Ishikawa (cell line): Measurements from ENCODE around the gene CAPN5.

Source experiments
- CEBPB ChIP-seq: IDR thresholded peaks from 2 replicates; pipeline ENCODE4 v1.6.1; 2012
- CREB1 ChIP-seq: IDR thresholded peaks from 2 replicates; pipeline ENCODE4 v1.6.1; 2012; ENCODE audit warnings: low read depth
- EGR1 ChIP-seq: IDR thresholded peaks from 2 replicates; pipeline ENCODE4 v1.6.1; 2012
- EP300 ChIP-seq: IDR thresholded peaks from 2 replicates; pipeline ENCODE4 v1.6.1; 2012; ENCODE audit warnings: borderline replicate concordance
- FOXM1 ChIP-seq: IDR thresholded peaks from 2 replicates; pipeline ENCODE4 v1.6.1; 2012; ENCODE audit warnings: low read depth, borderline replicate concordance
- NFIC ChIP-seq: IDR thresholded peaks from 2 replicates; pipeline ENCODE4 v1.6.1; 2012
- RAD21 ChIP-seq: IDR thresholded peaks from 2 replicates; pipeline ENCODE4 v1.6.1; 2012; ENCODE audit warnings: low read depth
- TAF1 ChIP-seq: IDR thresholded peaks from 2 replicates; pipeline ENCODE4 v1.6.1; 2012; ENCODE audit warnings: low read depth, mild to moderate bottlenecking
- TCF12 ChIP-seq: IDR thresholded peaks from 2 replicates; pipeline ENCODE4 v1.6.1; 2012; ENCODE audit warnings: low read depth
- TEAD4 ChIP-seq: IDR thresholded peaks from 2 replicates; pipeline ENCODE4 v1.6.1; 2012
- YY1 ChIP-seq: IDR thresholded peaks from 2 replicates; pipeline ENCODE4 v1.6.1; 2012; ENCODE audit warnings: low read depth
- ZBTB7A ChIP-seq: IDR thresholded peaks from 2 replicates; pipeline ENCODE4 v1.6.1; 2012; ENCODE audit warnings: low read depth
- TF ChIP-seq, protein P1 (sequence below): IDR thresholded peaks from 2 replicates; pipeline ENCODE4 v1.6.1; 2012
- TF ChIP-seq, protein P2 (sequence below): IDR thresholded peaks from 2 replicates; pipeline ENCODE4 v1.6.1; 2012
- TF ChIP-seq, protein P3 (sequence below): IDR thresholded peaks from 2 replicates; pipeline ENCODE4 v1.6.1; 2012; ENCODE audit warnings: low read depth, mild to moderate bottlenecking

The CAPN5 gene

DNA sequence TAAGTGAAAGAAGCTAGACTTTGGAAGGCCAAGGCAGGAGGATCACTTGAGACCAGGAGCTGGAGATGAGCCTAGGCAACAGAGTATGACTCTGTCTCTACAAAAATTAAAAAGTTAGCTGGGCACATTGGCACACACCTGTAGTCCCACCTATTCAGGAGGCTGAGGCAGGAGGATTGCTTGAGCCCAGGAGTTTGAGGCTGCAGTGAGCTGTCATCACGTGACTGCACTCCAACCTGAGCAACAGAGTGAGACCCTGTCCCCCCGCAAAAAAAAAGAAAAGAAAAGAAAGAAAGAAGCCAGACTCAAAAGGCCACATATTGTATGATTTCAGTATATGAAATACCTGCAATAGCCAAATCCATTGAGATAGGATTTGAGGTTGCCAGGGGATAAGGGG, 7.9 kb upstream of the CAPN5 start:
- no peak for TF ChIP-seq TEAD4
- no peak for TF ChIP-seq NFIC
- TF ChIP-seq, protein P1, sequence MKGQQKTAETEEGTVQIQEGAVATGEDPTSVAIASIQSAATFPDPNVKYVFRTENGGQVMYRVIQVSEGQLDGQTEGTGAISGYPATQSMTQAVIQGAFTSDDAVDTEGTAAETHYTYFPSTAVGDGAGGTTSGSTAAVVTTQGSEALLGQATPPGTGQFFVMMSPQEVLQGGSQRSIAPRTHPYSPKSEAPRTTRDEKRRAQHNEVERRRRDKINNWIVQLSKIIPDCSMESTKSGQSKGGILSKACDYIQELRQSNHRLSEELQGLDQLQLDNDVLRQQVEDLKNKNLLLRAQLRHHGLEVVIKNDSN, result no peak
- TF ChIP-seq CREB1, result no peak
- TF ChIP-seq RAD21, result no peak
- no peak for TF ChIP-seq TCF12
- TF ChIP-seq, protein P2, sequence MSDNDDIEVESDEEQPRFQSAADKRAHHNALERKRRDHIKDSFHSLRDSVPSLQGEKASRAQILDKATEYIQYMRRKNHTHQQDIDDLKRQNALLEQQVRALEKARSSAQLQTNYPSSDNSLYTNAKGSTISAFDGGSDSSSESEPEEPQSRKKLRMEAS, result no peak
- no peak for TF ChIP-seq ZBTB7A
- TF ChIP-seq FOXM1, result no peak
- no peak for TF ChIP-seq CEBPB
- no peak for TF ChIP-seq EP300
- no peak for TF ChIP-seq YY1
- no peak for TF ChIP-seq EGR1
- TF ChIP-seq, protein P3, sequence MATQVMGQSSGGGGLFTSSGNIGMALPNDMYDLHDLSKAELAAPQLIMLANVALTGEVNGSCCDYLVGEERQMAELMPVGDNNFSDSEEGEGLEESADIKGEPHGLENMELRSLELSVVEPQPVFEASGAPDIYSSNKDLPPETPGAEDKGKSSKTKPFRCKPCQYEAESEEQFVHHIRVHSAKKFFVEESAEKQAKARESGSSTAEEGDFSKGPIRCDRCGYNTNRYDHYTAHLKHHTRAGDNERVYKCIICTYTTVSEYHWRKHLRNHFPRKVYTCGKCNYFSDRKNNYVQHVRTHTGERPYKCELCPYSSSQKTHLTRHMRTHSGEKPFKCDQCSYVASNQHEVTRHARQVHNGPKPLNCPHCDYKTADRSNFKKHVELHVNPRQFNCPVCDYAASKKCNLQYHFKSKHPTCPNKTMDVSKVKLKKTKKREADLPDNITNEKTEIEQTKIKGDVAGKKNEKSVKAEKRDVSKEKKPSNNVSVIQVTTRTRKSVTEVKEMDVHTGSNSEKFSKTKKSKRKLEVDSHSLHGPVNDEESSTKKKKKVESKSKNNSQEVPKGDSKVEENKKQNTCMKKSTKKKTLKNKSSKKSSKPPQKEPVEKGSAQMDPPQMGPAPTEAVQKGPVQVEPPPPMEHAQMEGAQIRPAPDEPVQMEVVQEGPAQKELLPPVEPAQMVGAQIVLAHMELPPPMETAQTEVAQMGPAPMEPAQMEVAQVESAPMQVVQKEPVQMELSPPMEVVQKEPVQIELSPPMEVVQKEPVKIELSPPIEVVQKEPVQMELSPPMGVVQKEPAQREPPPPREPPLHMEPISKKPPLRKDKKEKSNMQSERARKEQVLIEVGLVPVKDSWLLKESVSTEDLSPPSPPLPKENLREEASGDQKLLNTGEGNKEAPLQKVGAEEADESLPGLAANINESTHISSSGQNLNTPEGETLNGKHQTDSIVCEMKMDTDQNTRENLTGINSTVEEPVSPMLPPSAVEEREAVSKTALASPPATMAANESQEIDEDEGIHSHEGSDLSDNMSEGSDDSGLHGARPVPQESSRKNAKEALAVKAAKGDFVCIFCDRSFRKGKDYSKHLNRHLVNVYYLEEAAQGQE, result no peak

DNA sequence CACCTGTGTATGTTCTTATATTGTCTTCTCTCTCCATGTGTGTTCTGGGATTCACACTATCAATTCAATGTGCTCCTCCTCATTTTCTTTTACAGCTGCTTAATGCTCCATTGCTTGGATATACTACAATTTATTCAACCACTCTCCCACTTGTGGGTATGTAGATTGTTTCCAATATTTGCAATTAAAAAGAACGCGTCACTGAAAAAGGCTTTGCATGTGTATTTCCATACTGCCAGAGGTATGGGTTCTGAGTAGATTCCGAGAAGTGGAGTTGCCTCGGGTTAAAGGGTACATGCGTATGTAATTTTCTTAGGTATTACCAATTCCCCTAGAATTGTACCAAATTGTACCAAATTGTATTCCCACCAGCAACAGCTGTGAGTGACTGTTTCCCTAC, 7.0 kb upstream of the CAPN5 start:
- TF ChIP-seq, protein P2, result no peak
- TF ChIP-seq TAF1 (no peak), RAD21 (no peak), YY1 (no peak), CREB1 (no peak), ZBTB7A (no peak), EP300 (no peak), FOXM1 (no peak), TCF12 (no peak), TEAD4 (no peak), NFIC (no peak), CEBPB (no peak), EGR1 (no peak)
- TF ChIP-seq, protein P3, result no peak
- TF ChIP-seq, protein P1, result no peak

DNA sequence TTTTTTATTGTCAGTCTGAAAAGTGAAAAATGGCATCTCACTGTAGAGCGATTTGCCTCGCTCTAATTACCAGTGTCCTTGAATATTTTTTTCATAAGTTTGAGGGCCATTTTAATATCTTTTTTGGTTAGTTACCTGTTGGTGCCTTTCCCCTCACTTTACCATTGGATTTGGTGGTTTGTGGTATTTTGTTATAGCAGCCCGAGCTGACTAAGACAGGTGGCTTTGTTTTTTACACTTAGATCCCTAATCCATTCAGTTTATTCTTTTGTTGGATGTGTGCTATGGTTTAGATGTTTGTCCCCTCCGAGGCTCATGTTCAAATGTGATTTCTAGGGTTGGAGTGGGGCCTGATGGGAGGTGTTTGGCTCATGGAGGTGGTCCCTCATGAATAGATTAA, 6.5 kb upstream of the CAPN5 start:
- TF ChIP-seq CEBPB (no peak), RAD21 (no peak), TEAD4 (no peak), NFIC (no peak), FOXM1 (no peak), EGR1 (no peak), YY1 (no peak), TAF1 (no peak), ZBTB7A (no peak), TCF12 (no peak), CREB1 (no peak), EP300 (no peak)
- TF ChIP-seq, protein P1, result no peak
- TF ChIP-seq, protein P2, result no peak
- TF ChIP-seq, protein P3, result no peak

GRCh38 chr11:77062924-77063323, 3.8 kb upstream of the CAPN5 start:
- TF ChIP-seq FOXM1 (no peak), RAD21 (no peak; the same call in 1 of the 2 replicates), TAF1 (no peak), CEBPB (no peak), TCF12 (no peak), TEAD4 (no peak), CREB1 (no peak), ZBTB7A (no peak), NFIC (no peak), YY1 (no peak), EGR1 (no peak), EP300 (no peak)
- TF ChIP-seq, protein P3, result no peak
- TF ChIP-seq, protein P1, result no peak
- TF ChIP-seq, protein P2, result no peak
